ENCODE data around the gene RAB37.

- TF ChIP-seq CTCF (IDR thresholded peaks at IDR 0.05) (no peak), POLR2A (IDR thresholded peaks at IDR 0.05) (no peak)
These were observed 21.8 kb downstream of the RAB37 start for GRCh38 chr17:74758848-74759168.

Measured in body of pancreas (tissue), 4 donors.